Stimulated activated CD8-positive, alpha-beta memory T cell treated with anti-CD3 and anti-CD28 coated beads, Interleukin-7, amount 100 ng/mL, for 24 hours (primary cell): ENCODE measurements around the gene ELF4.

Experiments
- DNase-seq: peaks from one replicate; pipeline ENCODE4 v3.0.0-alpha.2; 2020; ENCODE audit warnings: low read depth

Gene ELF4

GRCh38 chrX:130047416-130047815 lies 62.9 kb downstream of the ELF4 start:
- no peak for DNase-seq

GRCh38 chrX:130039847-130040246 lies 70.5 kb downstream of the ELF4 start:
- no peak for DNase-seq

- no peak for DNase-seq
These were observed 76.1 kb downstream of the ELF4 start for GRCh38 chrX:130034178-130034577.

- DNase-seq: no peak
These were observed 77.7 kb downstream of the ELF4 start for GRCh38 chrX:130032552-130032951.

- no peak for DNase-seq
These were observed 79.5 kb downstream of the ELF4 start for GRCh38 chrX:130030826-130031225.

GRCh38 chrX:130028196-130028595 lies 82.1 kb downstream of the ELF4 start:
- DNase-seq: peak; percentile 33

- DNase-seq: no peak
These were observed 82.7 kb downstream of the ELF4 start for GRCh38 chrX:130027569-130027968.

- DNase-seq: no peak
These were observed 85.0 kb downstream of the ELF4 start for GRCh38 chrX:130025256-130025655.

- peak; percentile 38 for DNase-seq
These were observed 86.2 kb downstream of the ELF4 start for GRCh38 chrX:130024127-130024526.

GRCh38 chrX:130020661-130021324 lies 89.5 kb downstream of the ELF4 start:
- no peak for DNase-seq

GRCh38 chrX:130018143-130018542 lies 92.2 kb downstream of the ELF4 start:
- no peak for DNase-seq

GRCh38 chrX:130015181-130015580 lies 95.1 kb downstream of the ELF4 start:
- no peak for DNase-seq
